ENCODE results near the gene AMOTL1.

DNA sequence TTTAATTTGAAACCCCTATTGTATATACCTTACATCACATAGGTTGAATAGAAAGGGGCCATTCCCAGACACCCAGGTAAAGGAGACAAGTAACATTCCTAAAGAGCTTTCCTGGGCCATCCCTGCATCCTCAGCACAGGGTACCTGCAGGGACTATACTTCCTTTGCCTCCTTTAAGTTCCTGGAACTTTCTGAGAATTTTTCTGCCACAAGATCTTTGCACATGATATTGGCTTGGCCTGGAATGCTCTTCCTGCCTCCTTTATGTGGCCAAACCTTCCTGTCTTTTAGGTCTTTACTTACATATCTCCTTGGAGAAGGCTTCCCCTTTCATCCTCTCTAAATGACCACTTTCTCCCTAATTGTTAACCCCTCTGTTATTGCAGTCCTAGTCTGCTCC is 7.9 kb upstream of the AMOTL1 start:
- TF ChIP-seq, protein P1, sequence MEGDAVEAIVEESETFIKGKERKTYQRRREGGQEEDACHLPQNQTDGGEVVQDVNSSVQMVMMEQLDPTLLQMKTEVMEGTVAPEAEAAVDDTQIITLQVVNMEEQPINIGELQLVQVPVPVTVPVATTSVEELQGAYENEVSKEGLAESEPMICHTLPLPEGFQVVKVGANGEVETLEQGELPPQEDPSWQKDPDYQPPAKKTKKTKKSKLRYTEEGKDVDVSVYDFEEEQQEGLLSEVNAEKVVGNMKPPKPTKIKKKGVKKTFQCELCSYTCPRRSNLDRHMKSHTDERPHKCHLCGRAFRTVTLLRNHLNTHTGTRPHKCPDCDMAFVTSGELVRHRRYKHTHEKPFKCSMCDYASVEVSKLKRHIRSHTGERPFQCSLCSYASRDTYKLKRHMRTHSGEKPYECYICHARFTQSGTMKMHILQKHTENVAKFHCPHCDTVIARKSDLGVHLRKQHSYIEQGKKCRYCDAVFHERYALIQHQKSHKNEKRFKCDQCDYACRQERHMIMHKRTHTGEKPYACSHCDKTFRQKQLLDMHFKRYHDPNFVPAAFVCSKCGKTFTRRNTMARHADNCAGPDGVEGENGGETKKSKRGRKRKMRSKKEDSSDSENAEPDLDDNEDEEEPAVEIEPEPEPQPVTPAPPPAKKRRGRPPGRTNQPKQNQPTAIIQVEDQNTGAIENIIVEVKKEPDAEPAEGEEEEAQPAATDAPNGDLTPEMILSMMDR (IDR thresholded peaks at IDR 0.05): no peak
- TF ChIP-seq POLR2A (IDR thresholded peaks at IDR 0.05): no peak
